Liver (tissue), 9 donors: Measurements from ENCODE around the gene EEF2K. TPM values are rescaled to one million over a fixed set of nuclear protein-coding genes. Genes with fewer than 3 reads are reported as not detected.
"Not testable (repeated sequence)": the region's sequence is repeated elsewhere in the genome, so short reads cannot be mapped to it uniquely, and the experiment has no call there.

Source experiments
- DNase-seq: peaks from one replicate; pipeline ENCODE4 v3.0.0-alpha.2; 2017; ENCODE audit warnings: low spot score
- H3K27ac ChIP-seq, 2 donors: one replicate each; pipeline ENCODE4 v1.7.0; 2013; ENCODE audit warnings: inconsistent platforms in 2 of 2, low read length in 2 of 2, control low read depth in 1 of 2, low read depth in 1 of 2, mild to moderate bottlenecking in 1 of 2
- H3K27me3 ChIP-seq, 4 donors: one replicate each; pipeline versions ENCODE4 v1.6.1 to v1.7.0; 2013; ENCODE audit warnings: low read length in 3 of 4, inconsistent platforms in 1 of 4, mild to moderate bottlenecking in 1 of 4, moderate library complexity in 1 of 4; ENCODE audit not compliant: control insufficient read depth in 4 of 4, insufficient read depth in 4 of 4
- H3K36me3 ChIP-seq, 4 donors: one replicate each; pipeline versions ENCODE4 v1.6.1 to v1.7.0; 2013; ENCODE audit warnings: low read length in 3 of 4, mild to moderate bottlenecking in 3 of 4, low read depth in 1 of 4, moderate library complexity in 1 of 4; ENCODE audit not compliant: control insufficient read depth in 4 of 4, insufficient read depth in 3 of 4
- H3K4me1 ChIP-seq, 4 donors: one replicate each; pipeline versions ENCODE4 v1.6.1 to v1.7.0; 2013; ENCODE audit warnings: low read length in 3 of 4, mild to moderate bottlenecking in 3 of 4, moderate library complexity in 1 of 4; ENCODE audit not compliant: control insufficient read depth in 4 of 4, insufficient read depth in 4 of 4
- H3K4me3 ChIP-seq, 3 donors: one replicate each; pipeline versions ENCODE4 v1.6.1 to v1.7.0; 2013; ENCODE audit warnings: low read length in 3 of 3, control low read depth in 1 of 3, low read depth in 1 of 3, mild to moderate bottlenecking in 1 of 3
- H3K9ac ChIP-seq, 2 donors: one replicate each; pipeline ENCODE4 v1.7.0; 2013; ENCODE audit warnings: low read length in 2 of 2, mild to moderate bottlenecking in 2 of 2, moderate library complexity in 2 of 2, control low read depth in 1 of 2, low read depth in 1 of 2
- H3K9me3 ChIP-seq, 4 donors: one replicate each; pipeline versions ENCODE4 v1.6.1 to v1.7.0; 2013; ENCODE audit warnings: low read length in 3 of 4; ENCODE audit not compliant: control insufficient read depth in 4 of 4
- EGR1 ChIP-seq, 2 donors: IDR thresholded peaks; 2 replicates each; pipeline ENCODE4 v1.6.1; 2016 to 2018; ENCODE audit warnings: antibody characterized with exemption in 2 of 2, low read depth in 2 of 2
- FOXA1 ChIP-seq: IDR thresholded peaks from 2 replicates; pipeline ENCODE4 v1.6.1; 2016; ENCODE audit warnings: antibody characterized with exemption
- FOXA2 ChIP-seq: IDR thresholded peaks from 2 replicates; pipeline ENCODE4 v1.6.1; 2016; ENCODE audit warnings: antibody characterized with exemption
- GABPA ChIP-seq, 2 donors: IDR thresholded peaks in 1 of 2; conservative IDR thresholded peaks in 1 of 2; 2 replicates each; pipeline ENCODE4 v1.6.1; 2016; ENCODE audit warnings: antibody characterized with exemption in 2 of 2, mild to moderate bottlenecking in 1 of 2, moderate library complexity in 1 of 2
- HNF4A ChIP-seq, 2 donors: conservative IDR thresholded peaks; 2 replicates each; pipeline ENCODE4 v1.6.1; 2016; ENCODE audit warnings: antibody characterized with exemption in 2 of 2, mild to moderate bottlenecking in 2 of 2
- HNF4G ChIP-seq: IDR thresholded peaks from 2 replicates; pipeline ENCODE4 v1.6.1; 2016; ENCODE audit warnings: antibody characterized with exemption
- JUND ChIP-seq, 2 donors: IDR thresholded peaks; 2 replicates each; pipeline ENCODE4 v1.6.1; 2016; ENCODE audit warnings: antibody characterized with exemption in 2 of 2
- NR2F2 ChIP-seq: IDR thresholded peaks from 2 replicates; pipeline ENCODE4 v1.6.1; 2016; ENCODE audit warnings: antibody characterized with exemption
- RAD21 ChIP-seq, 2 donors: IDR thresholded peaks; 2 replicates each; pipeline ENCODE4 v1.6.1; 2016; ENCODE audit warnings: antibody characterized with exemption in 2 of 2, mild to moderate bottlenecking in 2 of 2
- RXRA ChIP-seq, 2 donors: IDR thresholded peaks; 2 replicates each; pipeline ENCODE4 v1.6.1; 2017 to 2018; ENCODE audit warnings: antibody characterized with exemption in 2 of 2, mild to moderate bottlenecking in 1 of 2
- SP1 ChIP-seq: IDR thresholded peaks from 2 replicates; pipeline ENCODE4 v1.6.1; 2018; ENCODE audit warnings: antibody characterized with exemption, mild to moderate bottlenecking
- TAF1 ChIP-seq: conservative IDR thresholded peaks from 2 replicates; pipeline ENCODE4 v1.6.1; 2016; ENCODE audit warnings: antibody characterized with exemption, mild to moderate bottlenecking
- YY1 ChIP-seq: IDR thresholded peaks from 2 replicates; pipeline ENCODE4 v1.6.1; 2016; ENCODE audit warnings: antibody characterized with exemption, mild to moderate bottlenecking
- WGBS: extraction: QIAGEN DNeasy Blood & Tissue Kit; methylation state at CpG from one replicate; pipeline ENCODE4 v1.1.7; 2013; 5-methylcytosine and 5-hydroxymethylcytosine counted together
- polyA plus RNA-seq, 2 donors: library from polyadenylated mRNA; stranded (reverse) in 1 of 2; unstranded in 1 of 2; fragments of 200-250 nt in 1 of 2; fragments of >200 nt in 1 of 2; fragmentation: Nextera tagmentation in 1 of 2; extraction: Ambion mirVana in 1 of 2; gene quantifications; one replicate each; pipeline versions ENCODE4 v1.2.1 to v1.2.3, GENCODE V29; 2013 to 2015
- total RNA-seq, 2 donors: library from RNA; depleted of rRNA; stranded (reverse); fragments of >200 nt; gene quantifications; one replicate each; pipeline ENCODE4 v1.2.3, GENCODE V29; 2014
- TF ChIP-seq, protein P1 (sequence below): IDR thresholded peaks from 2 replicates; pipeline ENCODE4 v1.6.1; 2016; ENCODE audit warnings: antibody characterized with exemption
- TF ChIP-seq, protein P2 (sequence below): IDR thresholded peaks from 2 replicates; pipeline ENCODE4 v1.6.1; 2016; ENCODE audit warnings: antibody characterized with exemption, mild to moderate bottlenecking
- TF ChIP-seq, protein P3 (sequence below): IDR thresholded peaks from 2 replicates; pipeline ENCODE4 v1.6.1; 2016; ENCODE audit warnings: antibody characterized with exemption
- TF ChIP-seq, protein P4 (sequence below): IDR thresholded peaks from 2 replicates; pipeline ENCODE4 v1.6.1; 2016; ENCODE audit warnings: antibody characterized with exemption
- TF ChIP-seq, protein P5 (sequence below): fragments of 150-350 bp; IDR thresholded peaks from 2 replicates; pipeline ENCODE4 v1.5.1; 2017; ENCODE audit warnings: improper control_type of control experiment, low read depth, low read length; ENCODE audit not compliant: missing input control
- donor health status: healthy.
- donor health status: healthy.
- donor health status: healthy.
- donor health status: healthy.
- donor health status: healthy.

The EEF2K gene
- total and polyA plus RNA-seq, 4 donors = 3.2 to 14.3 (median 8.0) TPM

DNA sequence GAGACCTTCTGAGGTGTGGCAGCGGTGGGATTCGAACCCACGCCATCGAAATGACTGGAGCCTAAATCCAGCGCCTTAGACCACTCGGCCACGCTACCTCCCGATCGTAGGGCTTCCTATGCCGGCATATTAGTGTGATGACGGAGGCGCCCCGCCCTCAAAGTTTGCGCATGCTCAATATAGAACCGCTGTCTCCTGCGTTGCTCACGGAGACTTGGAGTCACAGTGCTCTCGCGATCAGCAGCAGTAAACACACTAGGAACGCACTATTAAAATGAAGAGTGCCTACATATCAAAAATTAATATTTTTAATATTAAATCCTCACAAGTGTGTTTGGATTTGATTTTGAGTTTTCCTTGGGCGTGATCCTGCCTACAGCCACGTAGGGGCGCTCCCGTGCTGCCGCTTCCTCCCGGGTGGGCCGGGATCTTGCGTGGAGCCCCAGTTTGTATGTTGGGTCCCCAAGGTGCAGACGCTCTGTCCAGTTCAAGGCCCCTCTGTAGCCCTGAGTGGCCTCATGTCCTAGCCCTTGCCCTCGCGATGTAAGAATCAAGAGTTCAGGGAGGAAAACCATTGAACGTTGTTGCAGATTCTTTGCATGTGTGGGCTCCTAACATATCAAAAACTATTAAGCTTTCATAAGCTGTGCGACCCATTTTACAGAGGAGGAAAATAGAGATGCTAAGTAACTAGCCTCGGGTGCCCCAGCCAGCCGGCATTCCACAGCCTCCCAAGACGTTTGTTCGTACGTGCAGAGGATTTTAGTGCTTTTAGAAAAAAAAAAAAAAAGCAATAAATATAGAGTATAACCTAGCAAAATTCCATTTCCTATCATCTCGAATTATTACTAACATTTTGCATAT, 10.2 kb upstream of the EEF2K start:
- TF ChIP-seq, protein P1, sequence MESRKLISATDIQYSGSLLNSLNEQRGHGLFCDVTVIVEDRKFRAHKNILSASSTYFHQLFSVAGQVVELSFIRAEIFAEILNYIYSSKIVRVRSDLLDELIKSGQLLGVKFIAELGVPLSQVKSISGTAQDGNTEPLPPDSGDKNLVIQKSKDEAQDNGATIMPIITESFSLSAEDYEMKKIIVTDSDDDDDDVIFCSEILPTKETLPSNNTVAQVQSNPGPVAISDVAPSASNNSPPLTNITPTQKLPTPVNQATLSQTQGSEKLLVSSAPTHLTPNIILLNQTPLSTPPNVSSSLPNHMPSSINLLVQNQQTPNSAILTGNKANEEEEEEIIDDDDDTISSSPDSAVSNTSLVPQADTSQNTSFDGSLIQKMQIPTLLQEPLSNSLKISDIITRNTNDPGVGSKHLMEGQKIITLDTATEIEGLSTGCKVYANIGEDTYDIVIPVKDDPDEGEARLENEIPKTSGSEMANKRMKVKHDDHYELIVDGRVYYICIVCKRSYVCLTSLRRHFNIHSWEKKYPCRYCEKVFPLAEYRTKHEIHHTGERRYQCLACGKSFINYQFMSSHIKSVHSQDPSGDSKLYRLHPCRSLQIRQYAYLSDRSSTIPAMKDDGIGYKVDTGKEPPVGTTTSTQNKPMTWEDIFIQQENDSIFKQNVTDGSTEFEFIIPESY = peak; percentile 29
- no peak for TF ChIP-seq FOXA2
- no peak for TF ChIP-seq HNF4G
- TF ChIP-seq, protein P2, sequence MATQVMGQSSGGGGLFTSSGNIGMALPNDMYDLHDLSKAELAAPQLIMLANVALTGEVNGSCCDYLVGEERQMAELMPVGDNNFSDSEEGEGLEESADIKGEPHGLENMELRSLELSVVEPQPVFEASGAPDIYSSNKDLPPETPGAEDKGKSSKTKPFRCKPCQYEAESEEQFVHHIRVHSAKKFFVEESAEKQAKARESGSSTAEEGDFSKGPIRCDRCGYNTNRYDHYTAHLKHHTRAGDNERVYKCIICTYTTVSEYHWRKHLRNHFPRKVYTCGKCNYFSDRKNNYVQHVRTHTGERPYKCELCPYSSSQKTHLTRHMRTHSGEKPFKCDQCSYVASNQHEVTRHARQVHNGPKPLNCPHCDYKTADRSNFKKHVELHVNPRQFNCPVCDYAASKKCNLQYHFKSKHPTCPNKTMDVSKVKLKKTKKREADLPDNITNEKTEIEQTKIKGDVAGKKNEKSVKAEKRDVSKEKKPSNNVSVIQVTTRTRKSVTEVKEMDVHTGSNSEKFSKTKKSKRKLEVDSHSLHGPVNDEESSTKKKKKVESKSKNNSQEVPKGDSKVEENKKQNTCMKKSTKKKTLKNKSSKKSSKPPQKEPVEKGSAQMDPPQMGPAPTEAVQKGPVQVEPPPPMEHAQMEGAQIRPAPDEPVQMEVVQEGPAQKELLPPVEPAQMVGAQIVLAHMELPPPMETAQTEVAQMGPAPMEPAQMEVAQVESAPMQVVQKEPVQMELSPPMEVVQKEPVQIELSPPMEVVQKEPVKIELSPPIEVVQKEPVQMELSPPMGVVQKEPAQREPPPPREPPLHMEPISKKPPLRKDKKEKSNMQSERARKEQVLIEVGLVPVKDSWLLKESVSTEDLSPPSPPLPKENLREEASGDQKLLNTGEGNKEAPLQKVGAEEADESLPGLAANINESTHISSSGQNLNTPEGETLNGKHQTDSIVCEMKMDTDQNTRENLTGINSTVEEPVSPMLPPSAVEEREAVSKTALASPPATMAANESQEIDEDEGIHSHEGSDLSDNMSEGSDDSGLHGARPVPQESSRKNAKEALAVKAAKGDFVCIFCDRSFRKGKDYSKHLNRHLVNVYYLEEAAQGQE = no peak
- peak in 1 of 2 donors; percentile 12 for TF ChIP-seq RXRA (IDR thresholded peaks at IDR 0.05)
- no peak for TF ChIP-seq EGR1 (IDR thresholded peaks at IDR 0.05; ENCODE audit: low read depth in 2 of 2)
- no peak for TF ChIP-seq TAF1
- TF ChIP-seq GABPA (IDR thresholded peaks at IDR 0.05 in 1 of 2, conservative IDR thresholded peaks at IDR 0.05 in 1 of 2) = no peak
- no peak for TF ChIP-seq NR2F2
- TF ChIP-seq, protein P3, sequence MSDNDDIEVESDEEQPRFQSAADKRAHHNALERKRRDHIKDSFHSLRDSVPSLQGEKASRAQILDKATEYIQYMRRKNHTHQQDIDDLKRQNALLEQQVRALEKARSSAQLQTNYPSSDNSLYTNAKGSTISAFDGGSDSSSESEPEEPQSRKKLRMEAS = peak; percentile 77
- TF ChIP-seq, protein P4, sequence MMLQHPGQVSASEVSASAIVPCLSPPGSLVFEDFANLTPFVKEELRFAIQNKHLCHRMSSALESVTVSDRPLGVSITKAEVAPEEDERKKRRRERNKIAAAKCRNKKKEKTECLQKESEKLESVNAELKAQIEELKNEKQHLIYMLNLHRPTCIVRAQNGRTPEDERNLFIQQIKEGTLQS = peak; percentile 100
- no peak for TF ChIP-seq JUND (IDR thresholded peaks at IDR 0.05)
- TF ChIP-seq HNF4A (conservative IDR thresholded peaks at IDR 0.05) = no peak
- no peak for TF ChIP-seq FOXA1
- TF ChIP-seq SP1 = peak; percentile 21
- peak; percentile 24 for TF ChIP-seq YY1
- TF ChIP-seq, protein P5, sequence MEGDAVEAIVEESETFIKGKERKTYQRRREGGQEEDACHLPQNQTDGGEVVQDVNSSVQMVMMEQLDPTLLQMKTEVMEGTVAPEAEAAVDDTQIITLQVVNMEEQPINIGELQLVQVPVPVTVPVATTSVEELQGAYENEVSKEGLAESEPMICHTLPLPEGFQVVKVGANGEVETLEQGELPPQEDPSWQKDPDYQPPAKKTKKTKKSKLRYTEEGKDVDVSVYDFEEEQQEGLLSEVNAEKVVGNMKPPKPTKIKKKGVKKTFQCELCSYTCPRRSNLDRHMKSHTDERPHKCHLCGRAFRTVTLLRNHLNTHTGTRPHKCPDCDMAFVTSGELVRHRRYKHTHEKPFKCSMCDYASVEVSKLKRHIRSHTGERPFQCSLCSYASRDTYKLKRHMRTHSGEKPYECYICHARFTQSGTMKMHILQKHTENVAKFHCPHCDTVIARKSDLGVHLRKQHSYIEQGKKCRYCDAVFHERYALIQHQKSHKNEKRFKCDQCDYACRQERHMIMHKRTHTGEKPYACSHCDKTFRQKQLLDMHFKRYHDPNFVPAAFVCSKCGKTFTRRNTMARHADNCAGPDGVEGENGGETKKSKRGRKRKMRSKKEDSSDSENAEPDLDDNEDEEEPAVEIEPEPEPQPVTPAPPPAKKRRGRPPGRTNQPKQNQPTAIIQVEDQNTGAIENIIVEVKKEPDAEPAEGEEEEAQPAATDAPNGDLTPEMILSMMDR = peak; percentile 77
- peak; percentile 88 to 92 for TF ChIP-seq RAD21 (IDR thresholded peaks at IDR 0.05)
- Histone ChIP-seq H3K4me1 (peaks cover 2 to 23% (median 14%) of the 10 kb centered on the region in 4 donors), H3K36me3 (no peaks in the 10 kb centered on the region), H3K27me3 (no peaks in the 10 kb centered on the region), H3K9ac (peak overlapping the region; percentile 50 to 88), H3K27ac (peak overlapping the region; percentile 6 to 32), H3K4me3 (peak overlapping the region; percentile 46 to 79 (median 68)), H3K9me3 (no peaks in the 10 kb centered on the region)
- peak; percentile 98 for DNase-seq
- 3% methylated on average over 39 of the region's 39 CpGs for WGBS

DNA sequence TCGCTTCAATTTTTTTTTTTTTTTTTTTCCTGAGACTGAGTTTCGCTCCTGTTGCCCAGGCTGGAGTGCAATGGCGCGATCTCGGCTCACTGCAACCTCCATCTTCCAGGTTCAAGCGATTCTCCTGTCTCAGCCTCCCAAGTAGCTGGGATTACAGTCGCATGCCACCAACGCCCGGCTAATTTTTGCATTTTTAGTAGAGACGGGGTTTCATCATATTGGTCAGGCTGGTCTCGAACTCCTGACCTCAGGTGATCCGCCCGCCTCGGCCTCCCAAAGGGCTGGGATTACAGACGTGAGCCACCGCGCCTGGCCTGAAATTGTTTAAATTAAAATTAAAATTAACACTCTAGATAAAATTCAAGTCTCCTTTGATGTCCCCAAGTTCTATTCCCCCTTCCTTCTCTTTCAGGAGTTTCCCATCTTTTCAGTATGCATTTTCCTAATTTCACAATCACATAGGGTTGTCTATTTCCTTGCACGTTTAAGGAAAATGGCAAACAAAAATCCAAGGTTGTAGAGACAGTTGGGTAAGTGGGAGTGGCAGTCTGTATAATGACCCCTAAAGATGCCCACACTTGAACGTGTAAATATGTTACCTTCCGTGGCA, 9.4 kb upstream of the EEF2K start:
- peaks cover 2 to 20% (median 14%) of the 10 kb centered on the region in 4 donors for H3K4me1 ChIP-seq
- DNase-seq, H3K9me3 ChIP-seq, H3K4me3 ChIP-seq, H3K27ac ChIP-seq, H3K36me3 ChIP-seq, H3K9ac ChIP-seq, H3K27me3 ChIP-seq: not testable (repeated sequence)
- WGBS = 44% methylated on average over 20 of the region's 20 CpGs
